ENCODE results near the gene PC.
"Not testable (repeated sequence)": the region's sequence is repeated elsewhere in the genome, so short reads cannot be mapped to it uniquely, and the experiment has no call there.

Gene PC

GRCh38 chr11:66842896-66843775, 115.0 kb downstream of the PC start, which contains the start of gene RCE1:
RCE1 (plus strand) TSS chr11:66843441; CDS start chr11:66843456, 15 bp downstream.
- DNase-seq (ENCODE audit: low read depth in 2 of 2) = peak; percentile 73 to 79

GRCh38 chr11:66842501-66842895, 115.7 kb downstream of the PC start:
- DNase-seq (ENCODE audit: low read depth in 2 of 2) = no peak

GRCh38 chr11:66841861-66842260, 116.3 kb downstream of the PC start:
- DNase-seq (ENCODE audit: low read depth in 2 of 2) = no peak

- no peak for DNase-seq (ENCODE audit: low read depth in 2 of 2)
Measured at GRCh38 chr11:66840317-66841091, 117.7 kb downstream of the PC start.

- peak; percentile 32 to 37 for DNase-seq (ENCODE audit: low read depth in 2 of 2)
Measured at GRCh38 chr11:66835768-66836405, 122.3 kb downstream of the PC start.

GRCh38 chr11:66834943-66835342, 123.2 kb downstream of the PC start:
- DNase-seq (ENCODE audit: low read depth in 2 of 2) = no peak

GRCh38 chr11:66834539-66834845, 123.7 kb downstream of the PC start:
- DNase-seq (ENCODE audit: low read depth in 2 of 2) = no peak

GRCh38 chr11:66824573-66824972, 133.6 kb downstream of the PC start:
- not testable (repeated sequence) for DNase-seq (ENCODE audit: low read depth in 2 of 2)

- no peak for DNase-seq (ENCODE audit: low read depth in 2 of 2)
Measured at GRCh38 chr11:66823700-66824099, 134.5 kb downstream of the PC start.

GRCh38 chr11:66820901-66821300, 137.3 kb downstream of the PC start:
- no peak for DNase-seq (ENCODE audit: low read depth in 2 of 2)

GRCh38 chr11:66820381-66820780, 137.8 kb downstream of the PC start:
- no peak for DNase-seq (ENCODE audit: low read depth in 2 of 2)

GRCh38 chr11:66818231-66818955, 139.8 kb downstream of the PC start:
- DNase-seq (ENCODE audit: low read depth in 2 of 2) = no peak

- no peak for DNase-seq (ENCODE audit: low read depth in 2 of 2)
Measured at GRCh38 chr11:66815646-66816045, 142.5 kb downstream of the PC start.

GRCh38 chr11:66814678-66815077, 143.5 kb downstream of the PC start:
- no peak for DNase-seq (ENCODE audit: low read depth in 2 of 2)

GRCh38 chr11:66810576-66811185, 147.5 kb downstream of the PC start:
- DNase-seq (ENCODE audit: low read depth in 2 of 2) = no peak

GRCh38 chr11:66809592-66809991, 148.6 kb downstream of the PC start:
- no peak for DNase-seq (ENCODE audit: low read depth in 2 of 2)

- no peak for DNase-seq (ENCODE audit: low read depth in 2 of 2)
Measured at GRCh38 chr11:66800720-66801428, 157.3 kb downstream of the PC start.

- not testable (repeated sequence) for DNase-seq (ENCODE audit: low read depth in 2 of 2)
Measured at GRCh38 chr11:66799815-66800214, 158.4 kb downstream of the PC start.

Measured in fibroblast of skin of left quadriceps (primary cell).